GM06990 (cell line): ENCODE data around the gene TNNT1.

Source experiments
- DNase-seq: peaks from one replicate; pipeline ENCODE4 v3.0.0-alpha.2; 2011; ENCODE audit not compliant: insufficient read length; ENCODE audit errors: extremely low read depth
- H3K27me3 ChIP-seq: replicated peaks from 2 replicates; pipeline ENCODE4 v1.6.0; 2011; ENCODE audit warnings: low read length; ENCODE audit not compliant: control insufficient read depth, insufficient read depth
- H3K36me3 ChIP-seq: 2 replicates; pipeline ENCODE4 v1.5.1; 2011; ENCODE audit warnings: low read length; ENCODE audit not compliant: control insufficient read depth, insufficient read depth
- H3K4me3 ChIP-seq: replicated peaks from 2 replicates; pipeline ENCODE4 v1.5.1; 2011; ENCODE audit warnings: low read depth, mild to moderate bottlenecking, control low read depth, low read length
- CTCF ChIP-seq: IDR thresholded peaks from 2 replicates; pipeline ENCODE4 v1.5.1; 2011; ENCODE audit warnings: low read length, control low read depth, mild to moderate bottlenecking, inconsistent platforms; ENCODE audit not compliant: insufficient read depth, poor library complexity, severe bottlenecking

Gene TNNT1

GRCh38 chr19:55141696-55142095 is 7.3 kb downstream of the TNNT1 start:
- H3K27me3 ChIP-seq: no peaks in the 10 kb centered on the region; the same call in 1 of the 2 replicates
- no peak for TF ChIP-seq CTCF
- no peak for DNase-seq

GRCh38 chr19:55137915-55138314 is 11.1 kb downstream of the TNNT1 start:
- Histone ChIP-seq H3K4me3 (no peak overlapping the region), H3K27me3 (peaks cover 3% of the 10 kb centered on the region), H3K36me3 (no peaks in the 10 kb centered on the region)
- no peak for TF ChIP-seq CTCF
- DNase-seq: no peak

More at GRCh38 chr19:55141696-55142095, 7.3 kb downstream of the TNNT1 start:
- Histone ChIP-seq H3K36me3 (no peaks in the 10 kb centered on the region), H3K4me3 (no peak overlapping the region)

DNA sequence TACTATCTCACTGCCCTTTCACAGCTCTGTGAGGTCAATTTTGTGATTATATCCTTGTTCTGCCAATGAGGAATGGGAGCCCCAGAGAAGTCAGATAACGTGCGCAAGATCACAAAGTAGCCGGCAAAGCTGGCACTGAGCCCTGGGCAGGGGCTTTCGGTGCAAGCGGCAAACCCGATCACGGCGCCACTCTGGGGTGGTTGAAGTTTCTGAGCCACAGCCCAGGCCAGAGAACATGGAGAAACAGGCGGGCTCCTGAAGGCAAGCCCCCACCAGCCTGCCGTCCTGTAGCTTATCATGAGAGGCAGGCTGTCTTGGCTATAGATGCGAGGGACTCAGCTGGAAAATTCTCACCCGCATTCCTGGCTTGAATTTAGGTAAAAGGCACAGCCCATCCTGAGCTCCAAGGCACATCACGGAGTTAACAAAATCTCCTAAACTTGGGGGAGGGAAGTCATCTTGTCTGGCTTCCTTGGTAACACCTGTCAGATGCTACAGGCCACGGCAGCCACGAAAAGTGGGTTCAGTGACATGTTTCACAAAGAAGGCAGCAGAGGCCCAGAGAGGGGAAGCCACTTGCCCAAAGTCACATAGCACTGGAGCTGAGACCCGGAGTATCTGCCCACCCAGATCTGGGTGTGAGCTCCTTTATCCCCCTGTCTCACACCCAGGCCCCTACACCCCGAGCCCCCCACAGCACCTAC is 12.5 kb downstream of the TNNT1 start:
- Histone ChIP-seq H3K4me3 (no peak overlapping the region), H3K27me3 (peaks cover 3% of the 10 kb centered on the region), H3K36me3 (no peaks in the 10 kb centered on the region)
- no peak for TF ChIP-seq CTCF
- no peak for DNase-seq

DNA sequence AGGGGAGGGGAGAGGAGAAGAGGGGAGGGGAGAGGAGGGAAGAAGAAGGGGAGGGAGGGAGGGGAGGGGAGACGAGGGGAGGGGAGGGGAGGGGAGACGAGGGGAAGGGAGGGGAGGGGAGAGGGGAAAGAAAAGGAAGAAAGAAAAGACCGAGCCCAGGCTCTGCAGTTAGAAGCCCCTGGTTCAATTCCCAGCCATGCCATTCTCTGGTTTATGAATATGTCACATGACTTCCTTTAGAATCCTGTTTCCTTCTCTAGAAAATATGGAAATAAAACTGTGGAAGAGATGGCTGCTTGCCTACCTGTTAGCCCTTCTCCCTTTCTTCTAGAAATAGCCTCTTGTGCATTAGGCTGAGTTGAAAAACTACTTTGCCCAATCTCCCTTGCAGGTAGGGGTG is 14.3 kb downstream of the TNNT1 start:
- H3K4me3 ChIP-seq: no peak overlapping the region
- no peaks in the 10 kb centered on the region for H3K36me3 ChIP-seq
- TF ChIP-seq CTCF: no peak
- peaks cover 3% of the 10 kb centered on the region for H3K27me3 ChIP-seq
- DNase-seq: no peak

- TF ChIP-seq CTCF: no peak
- H3K36me3 ChIP-seq: no peaks in the 10 kb centered on the region
- H3K4me3 ChIP-seq: no peak overlapping the region
- no peak for DNase-seq
- H3K27me3 ChIP-seq: peaks cover 3% of the 10 kb centered on the region
Observed at GRCh38 chr19:55133639-55134444, 15.2 kb downstream of the TNNT1 start.
